Measurements from ENCODE around the gene LCN1.

DNA sequence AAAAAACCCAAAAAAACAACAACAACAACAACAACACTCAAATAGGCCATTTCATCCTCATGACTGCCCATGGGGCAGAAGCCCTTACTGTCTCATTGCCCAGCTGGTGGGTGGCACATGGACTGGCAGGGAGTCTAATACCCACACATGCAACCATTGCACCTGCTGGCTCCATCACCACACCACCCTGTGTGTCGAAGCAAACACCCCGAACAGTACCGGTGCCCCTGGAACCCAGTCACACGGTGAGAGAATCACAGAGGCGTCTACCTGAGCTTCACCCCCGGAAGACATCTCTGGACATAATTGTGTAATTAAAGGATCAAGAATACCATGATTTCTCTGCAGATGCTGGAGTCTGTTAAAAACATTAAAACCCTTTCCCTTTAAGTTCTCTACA is 46.8 kb downstream of the LCN1 start:
- TF ChIP-seq, protein P1, sequence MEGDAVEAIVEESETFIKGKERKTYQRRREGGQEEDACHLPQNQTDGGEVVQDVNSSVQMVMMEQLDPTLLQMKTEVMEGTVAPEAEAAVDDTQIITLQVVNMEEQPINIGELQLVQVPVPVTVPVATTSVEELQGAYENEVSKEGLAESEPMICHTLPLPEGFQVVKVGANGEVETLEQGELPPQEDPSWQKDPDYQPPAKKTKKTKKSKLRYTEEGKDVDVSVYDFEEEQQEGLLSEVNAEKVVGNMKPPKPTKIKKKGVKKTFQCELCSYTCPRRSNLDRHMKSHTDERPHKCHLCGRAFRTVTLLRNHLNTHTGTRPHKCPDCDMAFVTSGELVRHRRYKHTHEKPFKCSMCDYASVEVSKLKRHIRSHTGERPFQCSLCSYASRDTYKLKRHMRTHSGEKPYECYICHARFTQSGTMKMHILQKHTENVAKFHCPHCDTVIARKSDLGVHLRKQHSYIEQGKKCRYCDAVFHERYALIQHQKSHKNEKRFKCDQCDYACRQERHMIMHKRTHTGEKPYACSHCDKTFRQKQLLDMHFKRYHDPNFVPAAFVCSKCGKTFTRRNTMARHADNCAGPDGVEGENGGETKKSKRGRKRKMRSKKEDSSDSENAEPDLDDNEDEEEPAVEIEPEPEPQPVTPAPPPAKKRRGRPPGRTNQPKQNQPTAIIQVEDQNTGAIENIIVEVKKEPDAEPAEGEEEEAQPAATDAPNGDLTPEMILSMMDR (conservative IDR thresholded peaks at IDR 0.05; ENCODE audit: low read depth, low read length) = no peak
- TF ChIP-seq, protein P2, sequence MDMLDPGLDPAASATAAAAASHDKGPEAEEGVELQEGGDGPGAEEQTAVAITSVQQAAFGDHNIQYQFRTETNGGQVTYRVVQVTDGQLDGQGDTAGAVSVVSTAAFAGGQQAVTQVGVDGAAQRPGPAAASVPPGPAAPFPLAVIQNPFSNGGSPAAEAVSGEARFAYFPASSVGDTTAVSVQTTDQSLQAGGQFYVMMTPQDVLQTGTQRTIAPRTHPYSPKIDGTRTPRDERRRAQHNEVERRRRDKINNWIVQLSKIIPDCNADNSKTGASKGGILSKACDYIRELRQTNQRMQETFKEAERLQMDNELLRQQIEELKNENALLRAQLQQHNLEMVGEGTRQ (IDR thresholded peaks at IDR 0.05; ENCODE audit: low read depth, low read length) = no peak
- TF ChIP-seq POLR2A (IDR thresholded peaks at IDR 0.05; ENCODE audit: low read depth, low read length) = no peak
- no peak for TF ChIP-seq RAD21 (IDR thresholded peaks at IDR 0.05; ENCODE audit: low read length)
- TF ChIP-seq RCOR1 (IDR thresholded peaks at IDR 0.05; ENCODE audit: insufficient replicate concordance, low read length) = no peak
- TF ChIP-seq SMC3 (IDR thresholded peaks at IDR 0.05; ENCODE audit: low read depth, low read length) = no peak
- no peak for TF ChIP-seq MAZ (IDR thresholded peaks at IDR 0.05; ENCODE audit: borderline replicate concordance, low read depth, low read length)
- no peak for TF ChIP-seq BHLHE40 (IDR thresholded peaks at IDR 0.05; ENCODE audit: low read depth, low read length)
- no peak for TF ChIP-seq RFX5 (IDR thresholded peaks at IDR 0.05; ENCODE audit: low read depth, low read length)

All from IMR-90 (cell line).